Adipocyte (in vitro differentiated cells): Measurements from ENCODE around the gene HLTF.

ENCODE experiments used
- DNase-seq: peaks from one replicate; pipeline ENCODE4 v3.0.0-alpha.2; 2015; ENCODE audit warnings: low read depth
- H3K27me3 ChIP-seq: replicated peaks from 2 replicates; pipeline ENCODE4 v1.7.0; 2013; ENCODE audit warnings: mild to moderate bottlenecking, low read length, moderate library complexity; ENCODE audit not compliant: control insufficient read depth, insufficient read depth
- H3K36me3 ChIP-seq: 2 replicates; pipeline ENCODE4 v1.7.0; 2013; ENCODE audit warnings: low read length, mild to moderate bottlenecking, moderate library complexity; ENCODE audit not compliant: control insufficient read depth, insufficient read depth, severe bottlenecking
- H3K4me1 ChIP-seq: 2 replicates; pipeline ENCODE4 v1.7.0; 2013; ENCODE audit warnings: mild to moderate bottlenecking, low read length, moderate library complexity; ENCODE audit not compliant: control insufficient read depth, insufficient read depth
- H3K4me3 ChIP-seq: 2 replicates; pipeline ENCODE4 v1.7.0; 2013; ENCODE audit warnings: mild to moderate bottlenecking, low read length, moderate library complexity
- H3K9ac ChIP-seq: 2 replicates; pipeline ENCODE4 v1.7.0; 2013; ENCODE audit warnings: mild to moderate bottlenecking, low read length, moderate library complexity
- H3K9me3 ChIP-seq: 2 replicates; pipeline ENCODE4 v1.7.0; 2013; ENCODE audit warnings: mild to moderate bottlenecking, low read length, moderate library complexity; ENCODE audit not compliant: control insufficient read depth

Gene HLTF

GRCh38 chr3:149085828-149086231, 503 bp downstream of the HLTF start:
- peak; percentile 54 for DNase-seq
- Histone ChIP-seq H3K9ac (peak overlapping the region; percentile 85), H3K9me3 (no peaks in the 10 kb centered on the region), H3K36me3 (no peaks in the 10 kb centered on the region), H3K27me3 (no peaks in the 10 kb centered on the region), H3K4me3 (peak overlapping the region; percentile 96), H3K4me1 (peaks cover 29% of the 10 kb centered on the region)

GRCh38 chr3:149081772-149082171, 4.6 kb downstream of the HLTF start:
- Histone ChIP-seq H3K9ac (no peak overlapping the region), H3K36me3 (no peaks in the 10 kb centered on the region), H3K9me3 (no peaks in the 10 kb centered on the region), H3K4me3 (no peak overlapping the region), H3K27me3 (no peaks in the 10 kb centered on the region), H3K4me1 (peaks cover 21% of the 10 kb centered on the region)
- DNase-seq = no peak

- no peaks in the 10 kb centered on the region for H3K27me3 ChIP-seq
- H3K4me1 ChIP-seq = peaks cover 18% of the 10 kb centered on the region
- H3K36me3 ChIP-seq = peaks cover under 1% of the 10 kb centered on the region
- peak; percentile 66 for DNase-seq
- H3K4me3 ChIP-seq = no peak overlapping the region
- H3K9me3 ChIP-seq = no peaks in the 10 kb centered on the region
- H3K9ac ChIP-seq = no peak overlapping the region
Measured at GRCh38 chr3:149080699-149081091, 5.6 kb downstream of the HLTF start.

GRCh38 chr3:149080011-149080698, 6.2 kb downstream of the HLTF start:
- peaks cover 6% of the 10 kb centered on the region for H3K36me3 ChIP-seq
- no peak overlapping the region for H3K4me3 ChIP-seq
- DNase-seq = peak; percentile 43
- no peaks in the 10 kb centered on the region for H3K9me3 ChIP-seq
- H3K9ac ChIP-seq = no peak overlapping the region
- no peaks in the 10 kb centered on the region for H3K27me3 ChIP-seq
- H3K4me1 ChIP-seq = peaks cover 13% of the 10 kb centered on the region

- no peaks in the 10 kb centered on the region for H3K9me3 ChIP-seq
Measured at GRCh38 chr3:149077628-149078027, 8.7 kb downstream of the HLTF start.

GRCh38 chr3:149067883-149068282, 18.4 kb downstream of the HLTF start:
- H3K4me1 ChIP-seq = no peaks in the 10 kb centered on the region
- no peak overlapping the region for H3K4me3 ChIP-seq
- DNase-seq = no peak
- no peaks in the 10 kb centered on the region for H3K27me3 ChIP-seq
- no peaks in the 10 kb centered on the region for H3K9me3 ChIP-seq
- peaks cover 49% of the 10 kb centered on the region for H3K36me3 ChIP-seq
- no peak overlapping the region for H3K9ac ChIP-seq

More at GRCh38 chr3:149077628-149078027, 8.7 kb downstream of the HLTF start:
- no peaks in the 10 kb centered on the region for H3K27me3 ChIP-seq
- no peak overlapping the region for H3K9ac ChIP-seq
- no peak overlapping the region for H3K4me3 ChIP-seq
- peaks cover 10% of the 10 kb centered on the region for H3K4me1 ChIP-seq
- DNase-seq = peak; percentile 50
- H3K36me3 ChIP-seq = peaks cover 19% of the 10 kb centered on the region

- Histone ChIP-seq H3K36me3 (peaks cover 38% of the 10 kb centered on the region), H3K27me3 (no peaks in the 10 kb centered on the region), H3K9me3 (no peaks in the 10 kb centered on the region), H3K4me3 (no peak overlapping the region), H3K9ac (no peak overlapping the region), H3K4me1 (peaks cover 9% of the 10 kb centered on the region)
- DNase-seq = no peak
Measured at GRCh38 chr3:149061776-149062175, 24.6 kb downstream of the HLTF start.

- peaks cover 9% of the 10 kb centered on the region for H3K4me1 ChIP-seq
- H3K4me3 ChIP-seq = no peak overlapping the region
- H3K27me3 ChIP-seq = no peaks in the 10 kb centered on the region
- no peak for DNase-seq
- H3K9ac ChIP-seq = no peak overlapping the region
- peaks cover 56% of the 10 kb centered on the region for H3K36me3 ChIP-seq
- H3K9me3 ChIP-seq = no peaks in the 10 kb centered on the region
Measured at GRCh38 chr3:149058602-149059001, 27.7 kb downstream of the HLTF start.

- Histone ChIP-seq H3K36me3 (peaks cover 60% of the 10 kb centered on the region), H3K27me3 (no peaks in the 10 kb centered on the region), H3K4me1 (peaks cover 9% of the 10 kb centered on the region), H3K9me3 (no peaks in the 10 kb centered on the region), H3K4me3 (no peak overlapping the region), H3K9ac (no peak overlapping the region)
- DNase-seq = no peak
Measured at GRCh38 chr3:149058198-149058597, 28.1 kb downstream of the HLTF start.

GRCh38 chr3:149055575-149055974, 30.8 kb downstream of the HLTF start:
- Histone ChIP-seq H3K9ac (no peak overlapping the region), H3K4me1 (no peaks in the 10 kb centered on the region), H3K9me3 (no peaks in the 10 kb centered on the region), H3K27me3 (no peaks in the 10 kb centered on the region), H3K36me3 (peaks cover 70% of the 10 kb centered on the region), H3K4me3 (no peak overlapping the region)
- no peak for DNase-seq

GRCh38 chr3:149044339-149045083, 41.8 kb downstream of the HLTF start:
- DNase-seq = no peak
- H3K4me3 ChIP-seq = no peak overlapping the region
- peaks cover 63% of the 10 kb centered on the region for H3K36me3 ChIP-seq
- H3K9me3 ChIP-seq = no peaks in the 10 kb centered on the region
- no peak overlapping the region for H3K9ac ChIP-seq
- H3K27me3 ChIP-seq = no peaks in the 10 kb centered on the region
- H3K4me1 ChIP-seq = peaks cover 10% of the 10 kb centered on the region
